WI38 (cell line): Measurements from ENCODE around the gene GPR142.

Experiments used
- H3K4me3 ChIP-seq: 2 replicates; pipeline ENCODE4 v1.5.1; 2011; ENCODE audit warnings: low read depth, mild to moderate bottlenecking, control low read depth, low read length
- CTCF ChIP-seq: IDR thresholded peaks from 2 replicates; pipeline ENCODE4 v1.5.1; 2012; ENCODE audit warnings: low read depth, mild to moderate bottlenecking, control low read depth, low read length

The GPR142 gene

GRCh38 chr17:74360899-74361229 lies 6.4 kb upstream of the GPR142 start:
- no peak for TF ChIP-seq CTCF
- H3K4me3 ChIP-seq, result no peak overlapping the region

GRCh38 chr17:74361230-74362068 lies 5.9 kb upstream of the GPR142 start, which contains the start of gene BTBD17:
Gene BTBD17, minus strand, starts transcription at chr17:74361868. Its CDS starts 49 bp downstream, at chr17:74361819.
- no peak within 1 kb of the TSS for H3K4me3 ChIP-seq
- no peak for TF ChIP-seq CTCF

- no peak for TF ChIP-seq CTCF
- no peak overlapping the region for H3K4me3 ChIP-seq
Observed at GRCh38 chr17:74362069-74362405, 5.3 kb upstream of the GPR142 start.

- no peak for TF ChIP-seq CTCF
- no peak overlapping the region for H3K4me3 ChIP-seq
Observed at GRCh38 chr17:74362810-74363498, 4.4 kb upstream of the GPR142 start.

- H3K4me3 ChIP-seq, result no peak overlapping the region
- TF ChIP-seq CTCF, result peak; percentile 74
Observed at GRCh38 chr17:74368341-74369081, 1.2 kb downstream of the GPR142 start.

DNA sequence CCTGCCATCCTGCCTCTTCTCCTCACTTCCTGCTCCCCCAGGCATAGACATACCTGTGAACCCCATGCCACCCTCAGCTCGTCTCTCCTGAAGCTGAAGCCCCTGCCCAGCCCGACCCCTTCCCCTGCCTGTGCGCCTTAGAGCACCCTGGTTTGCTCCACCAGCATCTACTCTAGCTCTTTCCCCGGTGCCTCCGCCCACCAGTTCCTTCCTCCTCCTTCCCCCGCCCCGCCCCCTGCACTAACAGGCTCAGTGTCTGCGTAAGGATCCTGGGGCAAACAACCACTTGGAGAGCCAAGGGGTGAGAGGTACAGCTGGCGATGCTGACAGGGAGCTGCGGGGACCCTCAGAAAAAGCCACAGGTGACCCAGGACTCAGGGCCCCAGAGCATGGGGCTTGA lies 1.9 kb downstream of the GPR142 start:
- TF ChIP-seq CTCF, result no peak
- H3K4me3 ChIP-seq, result no peak overlapping the region
